ENCODE measurements around the gene COQ5.

The COQ5 gene

GRCh38 chr12:120546050-120546386, 17.1 kb upstream of the COQ5 start:
- POLR2A ChIA-PET = interaction anchor here (0.6 to 0.8 kb wide), 2 partner anchors 9 to 49 kb away, joined by 3 to 4 read pairs; no protein-coding TSS in a partner anchor
- H3K36me3 ChIP-seq (ENCODE audit: control insufficient read depth in 2 of 2, insufficient read depth in 1 of 2, low read length in 2 of 2) = peaks cover 36 to 66% of the 10 kb centered on the region in 2 experiments

DNA sequence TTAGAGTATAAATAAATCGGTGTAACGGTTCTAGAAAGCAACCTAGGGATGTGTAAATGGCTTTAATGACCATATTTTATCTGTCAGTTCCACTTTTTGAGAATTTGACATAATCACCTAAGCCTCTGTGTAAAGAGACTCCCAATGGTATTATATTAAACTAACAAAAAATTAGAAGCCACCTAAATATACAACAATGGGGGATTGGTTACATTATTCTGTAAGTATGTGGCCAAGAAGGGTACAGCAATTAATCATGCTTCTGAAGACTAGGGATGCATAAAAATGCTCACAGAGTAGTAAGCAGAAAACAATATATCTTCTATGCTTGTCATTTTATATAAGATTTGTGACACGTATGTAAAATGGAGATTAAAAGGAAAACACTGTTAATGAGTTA, 15.7 kb upstream of the COQ5 start:
- Histone ChIP-seq H3K9me3 (ENCODE audit: control insufficient read depth, insufficient read depth, low read depth, low read length) (no peaks in the 10 kb centered on the region), H3K27ac (ENCODE audit: extremely low read depth, low read depth, low read length) (no peak overlapping the region), H3K4me3 (ENCODE audit: low read depth, low read length) (no peak overlapping the region), H3K4me1 (ENCODE audit: control insufficient read depth, insufficient read depth, low read length) (no peaks in the 10 kb centered on the region; the same call in 1 of the 2 replicates), H3K36me3 (ENCODE audit: control insufficient read depth in 2 of 2, insufficient read depth in 1 of 2, low read length in 2 of 2) (peaks cover 35 to 70% of the 10 kb centered on the region in 2 experiments)
- POLR2A ChIA-PET = interaction anchor here (0.7 to 1.7 kb wide), 2 partner anchors 37 to 48 kb away, joined by 3 to 5 read pairs; no protein-coding TSS in a partner anchor
- CTCF ChIA-PET = no interaction called here
- TF ChIP-seq, protein P1, sequence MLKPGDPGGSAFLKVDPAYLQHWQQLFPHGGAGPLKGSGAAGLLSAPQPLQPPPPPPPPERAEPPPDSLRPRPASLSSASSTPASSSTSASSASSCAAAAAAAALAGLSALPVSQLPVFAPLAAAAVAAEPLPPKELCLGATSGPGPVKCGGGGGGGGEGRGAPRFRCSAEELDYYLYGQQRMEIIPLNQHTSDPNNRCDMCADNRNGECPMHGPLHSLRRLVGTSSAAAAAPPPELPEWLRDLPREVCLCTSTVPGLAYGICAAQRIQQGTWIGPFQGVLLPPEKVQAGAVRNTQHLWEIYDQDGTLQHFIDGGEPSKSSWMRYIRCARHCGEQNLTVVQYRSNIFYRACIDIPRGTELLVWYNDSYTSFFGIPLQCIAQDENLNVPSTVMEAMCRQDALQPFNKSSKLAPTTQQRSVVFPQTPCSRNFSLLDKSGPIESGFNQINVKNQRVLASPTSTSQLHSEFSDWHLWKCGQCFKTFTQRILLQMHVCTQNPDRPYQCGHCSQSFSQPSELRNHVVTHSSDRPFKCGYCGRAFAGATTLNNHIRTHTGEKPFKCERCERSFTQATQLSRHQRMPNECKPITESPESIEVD (tag by site-specific recombination; IDR thresholded peaks at IDR 0.05) = peak; percentile 69; the same call in 1 of the 2 replicates
- TF ChIP-seq, protein P2, sequence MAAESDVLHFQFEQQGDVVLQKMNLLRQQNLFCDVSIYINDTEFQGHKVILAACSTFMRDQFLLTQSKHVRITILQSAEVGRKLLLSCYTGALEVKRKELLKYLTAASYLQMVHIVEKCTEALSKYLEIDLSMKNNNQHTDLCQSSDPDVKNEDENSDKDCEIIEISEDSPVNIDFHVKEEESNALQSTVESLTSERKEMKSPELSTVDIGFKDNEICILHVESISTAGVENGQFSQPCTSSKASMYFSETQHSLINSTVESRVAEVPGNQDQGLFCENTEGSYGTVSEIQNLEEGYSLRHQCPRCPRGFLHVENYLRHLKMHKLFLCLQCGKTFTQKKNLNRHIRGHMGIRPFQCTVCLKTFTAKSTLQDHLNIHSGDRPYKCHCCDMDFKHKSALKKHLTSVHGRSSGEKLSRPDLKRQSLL (tag by site-specific recombination; IDR thresholded peaks at IDR 0.05) = no peak
- peak; percentile 94; the same call in 1 of the 2 replicates for TF ChIP-seq MZF1 (tag by site-specific recombination; IDR thresholded peaks at IDR 0.05; ENCODE audit: borderline replicate concordance)
- TF ChIP-seq SP7 (tag by site-specific recombination; IDR thresholded peaks at IDR 0.05) = peak; percentile 51; the same call in 1 of the 2 replicates
- no peak for TF ChIP-seq ZBTB21 (tag by site-specific recombination; IDR thresholded peaks at IDR 0.05)
- no peak for TF ChIP-seq ZBTB44 (tag by site-specific recombination; IDR thresholded peaks at IDR 0.05)

More at GRCh38 chr12:120546050-120546386, 17.1 kb upstream of the COQ5 start:
- H3K4me1 ChIP-seq (ENCODE audit: control insufficient read depth, insufficient read depth, low read length) = no peaks in the 10 kb centered on the region; the same call in 1 of the 2 replicates
- no peaks in the 10 kb centered on the region for H3K9me3 ChIP-seq (ENCODE audit: control insufficient read depth, insufficient read depth, low read depth, low read length)
- CTCF ChIA-PET = interaction anchor here (0.8 kb wide), 1 partner anchor 12 kb away, joined by 3 read pairs; the partner anchor contains the start of gene RNF10
- peak; percentile 63 for TF ChIP-seq KLF1 (tag by site-specific recombination; IDR thresholded peaks at IDR 0.05)
- TF ChIP-seq ZNF404 (tag by site-specific recombination; IDR thresholded peaks at IDR 0.05) = no peak
- H3K4me3 ChIP-seq (ENCODE audit: low read depth, low read length) = no peak overlapping the region
- no peak overlapping the region for H3K27ac ChIP-seq (ENCODE audit: extremely low read depth, low read depth, low read length)

DNA sequence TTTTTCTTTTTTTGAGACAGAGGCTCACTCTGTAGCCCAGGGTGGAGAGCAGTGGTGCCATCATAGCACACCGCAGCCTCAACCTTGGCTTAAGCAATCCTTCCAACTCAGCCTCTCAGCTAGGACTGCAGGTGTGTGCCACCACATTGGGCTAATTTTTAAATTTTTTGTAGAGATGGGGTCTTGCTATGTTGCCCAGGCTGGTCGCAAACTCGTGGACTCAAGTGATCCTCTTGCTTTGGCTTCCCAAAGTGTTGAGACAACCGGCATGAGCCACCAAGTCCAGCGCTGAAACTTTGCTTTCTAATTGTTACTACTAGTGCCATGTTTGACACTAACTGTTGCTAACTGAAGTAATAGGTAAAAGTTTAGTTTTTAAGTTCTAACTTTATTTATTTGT, 13.2 kb upstream of the COQ5 start:
- POLR2A ChIA-PET = interaction anchor here (1.4 kb wide), 1 partner anchor 39 kb away, joined by 5 read pairs; the partner anchor contains the start of gene POP5

More for the DNA sequence above, 13.2 kb upstream of the COQ5 start:
- CTCF ChIA-PET = no interaction called here
- peaks cover 11 to 69% of the 10 kb centered on the region in 2 experiments for H3K36me3 ChIP-seq (ENCODE audit: control insufficient read depth in 2 of 2, insufficient read depth in 1 of 2, low read length in 2 of 2)
- H3K27ac ChIP-seq (ENCODE audit: extremely low read depth, low read depth, low read length) = no peak overlapping the region
- TF ChIP-seq, protein P3, sequence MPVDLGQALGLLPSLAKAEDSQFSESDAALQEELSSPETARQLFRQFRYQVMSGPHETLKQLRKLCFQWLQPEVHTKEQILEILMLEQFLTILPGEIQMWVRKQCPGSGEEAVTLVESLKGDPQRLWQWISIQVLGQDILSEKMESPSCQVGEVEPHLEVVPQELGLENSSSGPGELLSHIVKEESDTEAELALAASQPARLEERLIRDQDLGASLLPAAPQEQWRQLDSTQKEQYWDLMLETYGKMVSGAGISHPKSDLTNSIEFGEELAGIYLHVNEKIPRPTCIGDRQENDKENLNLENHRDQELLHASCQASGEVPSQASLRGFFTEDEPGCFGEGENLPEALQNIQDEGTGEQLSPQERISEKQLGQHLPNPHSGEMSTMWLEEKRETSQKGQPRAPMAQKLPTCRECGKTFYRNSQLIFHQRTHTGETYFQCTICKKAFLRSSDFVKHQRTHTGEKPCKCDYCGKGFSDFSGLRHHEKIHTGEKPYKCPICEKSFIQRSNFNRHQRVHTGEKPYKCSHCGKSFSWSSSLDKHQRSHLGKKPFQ (tag by site-specific recombination; IDR thresholded peaks at IDR 0.05) = no peak
- TF ChIP-seq ZNF121 (tag by site-specific recombination; IDR thresholded peaks at IDR 0.05) (peak; percentile 96), ZNF707 (tag by site-specific recombination; IDR thresholded peaks at IDR 0.05) (no peak), PRDM10 (tag by site-specific recombination; IDR thresholded peaks at IDR 0.05) (no peak)
- no peaks in the 10 kb centered on the region for H3K9me3 ChIP-seq (ENCODE audit: control insufficient read depth, insufficient read depth, low read depth, low read length)
- H3K4me3 ChIP-seq (ENCODE audit: low read depth, low read length) = no peak overlapping the region
- H3K4me1 ChIP-seq (ENCODE audit: control insufficient read depth, insufficient read depth, low read length) = peaks cover 15% of the 10 kb centered on the region
